ENCODE measurements around the gene TRUB1.

The TRUB1 gene

DNA sequence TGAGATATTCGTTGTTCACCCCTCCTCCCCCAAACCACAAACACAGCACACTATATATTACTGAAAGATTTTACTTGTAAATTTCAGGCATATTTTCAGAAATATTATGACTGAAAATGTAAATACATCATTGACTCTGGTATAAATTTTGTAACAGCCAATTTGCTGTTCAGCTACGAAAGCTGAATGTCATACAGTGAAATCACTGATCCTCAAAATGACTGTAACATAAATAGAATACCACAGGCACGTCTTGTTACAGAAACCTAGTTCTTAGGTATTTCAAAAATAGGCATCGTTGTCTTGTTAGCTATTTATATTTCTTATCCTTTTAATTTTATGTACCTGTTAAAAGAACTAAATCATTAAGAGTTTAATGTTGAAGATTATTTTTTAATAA is 15.1 kb downstream of the TRUB1 start:
- no CpG with 5 or more reads among the region's 4 CpGs for WGBS (ENCODE audit: extremely low coverage, insufficient coverage, low lambda C conversion rate)

DNA sequence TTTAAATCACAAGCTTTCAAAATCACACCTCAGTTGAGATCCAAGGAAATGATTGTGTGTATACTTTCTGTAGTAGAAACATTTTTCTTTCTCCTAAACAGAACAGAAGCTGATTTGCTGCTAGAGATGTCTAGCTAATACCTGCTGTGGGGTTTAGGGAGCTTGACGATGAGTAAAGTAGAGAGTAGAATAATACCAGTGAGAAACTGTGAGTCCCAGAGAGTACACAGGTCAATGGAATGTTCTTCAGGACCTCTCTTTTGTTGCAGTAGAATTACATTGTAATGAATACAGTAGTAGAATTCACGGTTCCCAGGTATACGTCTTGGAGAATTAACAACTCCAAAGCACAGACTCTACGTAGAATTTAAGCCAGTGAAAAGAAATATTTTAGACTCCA is 18.0 kb downstream of the TRUB1 start:
- H3K27ac ChIP-seq (ENCODE audit: low read depth, low read length), result no peak overlapping the region
- no peaks in the 10 kb centered on the region for H3K36me3 ChIP-seq (ENCODE audit: control insufficient read depth, insufficient read depth, low read length)

More for the DNA sequence above, 15.1 kb downstream of the TRUB1 start:
- no peak overlapping the region for H3K4me2 ChIP-seq (ENCODE audit: low read length)
- H3K18ac ChIP-seq (ENCODE audit: low read length), result no peak overlapping the region
- no peaks in the 10 kb centered on the region for H3K36me3 ChIP-seq (ENCODE audit: control insufficient read depth, insufficient read depth, low read length)
- H3K79me2 ChIP-seq (ENCODE audit: control insufficient read depth, insufficient read depth, low read length), result peaks cover 6% of the 10 kb centered on the region
- no peak overlapping the region for H2BK15ac ChIP-seq (replicated peaks; ENCODE audit: low read depth)
- H2BK5ac ChIP-seq (ENCODE audit: low read length), result no peak overlapping the region
- no peak overlapping the region for H3K4ac ChIP-seq (ENCODE audit: low read depth, low read length)
- no peaks in the 10 kb centered on the region for H3K4me1 ChIP-seq (ENCODE audit: control insufficient read depth, low read depth, low read length)
- no peak for DNase-seq
- no peak overlapping the region for H3K56ac ChIP-seq (ENCODE audit: low read length)
- no peak overlapping the region for H3K23ac ChIP-seq (ENCODE audit: low read length)
- peaks cover 4% of the 10 kb centered on the region for H3K79me1 ChIP-seq (ENCODE audit: low read length)
- H3K9ac ChIP-seq (ENCODE audit: low read length), result no peak overlapping the region
- H2AK5ac ChIP-seq (ENCODE audit: low read length), result no peak overlapping the region
- no peak overlapping the region for H4K5ac ChIP-seq (ENCODE audit: low read length)
- no peak overlapping the region for H3K4me3 ChIP-seq (ENCODE audit: low read length)
- H4K8ac ChIP-seq (ENCODE audit: low read depth, low read length), result no peak overlapping the region
- no peak overlapping the region for H3K27ac ChIP-seq (ENCODE audit: low read depth, low read length)
- no peak overlapping the region for H2BK120ac ChIP-seq (ENCODE audit: low read depth, low read length)
- no peaks in the 10 kb centered on the region for H3K27me3 ChIP-seq (ENCODE audit: insufficient read depth, low read length, poor library complexity)

DNA sequence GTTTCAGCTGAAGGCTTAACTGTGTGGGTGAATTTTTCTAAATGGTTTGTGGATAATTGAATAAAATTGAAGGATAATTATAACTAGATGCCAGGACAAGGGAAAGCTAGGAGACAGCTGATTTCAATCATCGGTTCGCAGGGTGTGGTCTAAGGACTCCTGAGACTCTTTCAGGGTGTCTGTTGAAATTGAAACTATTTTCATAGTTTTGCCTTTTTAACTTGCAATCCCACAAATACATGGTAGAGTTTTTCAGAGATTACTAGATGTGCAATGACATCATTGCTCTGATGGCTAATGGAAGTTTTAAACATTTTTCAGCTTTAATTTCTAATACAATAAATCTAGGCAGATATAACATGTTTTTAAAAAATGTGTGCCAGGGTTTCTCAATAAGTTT is 18.5 kb downstream of the TRUB1 start:
- no peak overlapping the region for H2BK5ac ChIP-seq (ENCODE audit: low read length)
- H3K23ac ChIP-seq (ENCODE audit: low read length), result no peak overlapping the region
- H3K18ac ChIP-seq (ENCODE audit: low read length), result no peak overlapping the region
- no peak for DNase-seq
- H3K4me1 ChIP-seq (ENCODE audit: control insufficient read depth, low read depth, low read length), result no peaks in the 10 kb centered on the region
- H3K27ac ChIP-seq (ENCODE audit: low read depth, low read length), result no peak overlapping the region
- H3K56ac ChIP-seq (ENCODE audit: low read length), result no peak overlapping the region
- no peak overlapping the region for H4K8ac ChIP-seq (ENCODE audit: low read depth, low read length)
- no peak overlapping the region for H3K4me2 ChIP-seq (ENCODE audit: low read length)
- H2AK5ac ChIP-seq (ENCODE audit: low read length), result no peak overlapping the region
- no peak overlapping the region for H2BK120ac ChIP-seq (ENCODE audit: low read depth, low read length)
- no peaks in the 10 kb centered on the region for H3K36me3 ChIP-seq (ENCODE audit: control insufficient read depth, insufficient read depth, low read length)
- H4K5ac ChIP-seq (ENCODE audit: low read length), result no peak overlapping the region
- no peak overlapping the region for H3K4me3 ChIP-seq (ENCODE audit: low read length)
- no peaks in the 10 kb centered on the region for H3K79me2 ChIP-seq (ENCODE audit: control insufficient read depth, insufficient read depth, low read length)
- no peaks in the 10 kb centered on the region for H3K27me3 ChIP-seq (ENCODE audit: insufficient read depth, low read length, poor library complexity)
- peaks cover 1% of the 10 kb centered on the region for H3K79me1 ChIP-seq (ENCODE audit: low read length)
- no peak overlapping the region for H2BK15ac ChIP-seq (replicated peaks; ENCODE audit: low read depth)
- no peak overlapping the region for H3K4ac ChIP-seq (ENCODE audit: low read depth, low read length)
- WGBS (ENCODE audit: extremely low coverage, insufficient coverage, low lambda C conversion rate), result no CpG with 5 or more reads among the region's 2 CpGs
- no peak overlapping the region for H3K9ac ChIP-seq (ENCODE audit: low read length)

More for the DNA sequence above, 18.0 kb downstream of the TRUB1 start:
- WGBS (ENCODE audit: extremely low coverage, insufficient coverage, low lambda C conversion rate), result no CpG with 5 or more reads among the region's 4 CpGs
- no peaks in the 10 kb centered on the region for H3K27me3 ChIP-seq (ENCODE audit: insufficient read depth, low read length, poor library complexity)
- no peak overlapping the region for H3K4me3 ChIP-seq (ENCODE audit: low read length)
- H3K79me1 ChIP-seq (ENCODE audit: low read length), result peaks cover 1% of the 10 kb centered on the region
- no peak overlapping the region for H3K18ac ChIP-seq (ENCODE audit: low read length)
- H3K9ac ChIP-seq (ENCODE audit: low read length), result no peak overlapping the region
- no peak overlapping the region for H3K56ac ChIP-seq (ENCODE audit: low read length)
- H3K4me1 ChIP-seq (ENCODE audit: control insufficient read depth, low read depth, low read length), result no peaks in the 10 kb centered on the region
- H2AK5ac ChIP-seq (ENCODE audit: low read length), result no peak overlapping the region
- H4K5ac ChIP-seq (ENCODE audit: low read length), result no peak overlapping the region
- no peak overlapping the region for H2BK5ac ChIP-seq (ENCODE audit: low read length)
- DNase-seq, result no peak
- no peak overlapping the region for H3K23ac ChIP-seq (ENCODE audit: low read length)
- H3K79me2 ChIP-seq (ENCODE audit: control insufficient read depth, insufficient read depth, low read length), result no peaks in the 10 kb centered on the region
- no peak overlapping the region for H2BK120ac ChIP-seq (ENCODE audit: low read depth, low read length)
- no peak overlapping the region for H3K4me2 ChIP-seq (ENCODE audit: low read length)
- no peak overlapping the region for H4K8ac ChIP-seq (ENCODE audit: low read depth, low read length)
- H2BK15ac ChIP-seq (replicated peaks; ENCODE audit: low read depth), result no peak overlapping the region
- H3K4ac ChIP-seq (ENCODE audit: low read depth, low read length), result no peak overlapping the region

DNA sequence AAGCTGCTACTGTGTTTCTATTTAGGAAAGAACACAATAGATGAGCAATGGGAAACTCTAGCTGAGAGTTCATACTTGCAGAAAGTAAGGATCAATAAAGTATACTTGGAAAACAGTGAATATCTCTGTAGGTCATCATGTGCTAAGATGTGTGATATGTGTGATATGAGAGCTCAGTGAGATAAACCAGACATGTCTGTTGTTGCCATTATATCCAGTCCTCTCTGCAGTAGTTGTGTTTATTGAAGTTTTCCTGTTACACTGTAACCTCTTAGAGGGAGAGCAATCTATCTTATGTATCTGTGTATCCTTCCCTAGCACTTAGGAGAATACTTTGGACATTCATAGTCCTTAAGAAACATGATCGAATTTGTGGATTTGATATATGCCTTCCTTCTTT is 19.1 kb downstream of the TRUB1 start:
- Histone ChIP-seq H3K4me2 (ENCODE audit: low read length) (no peak overlapping the region), H3K36me3 (ENCODE audit: control insufficient read depth, insufficient read depth, low read length) (no peaks in the 10 kb centered on the region), H3K27me3 (ENCODE audit: insufficient read depth, low read length, poor library complexity) (no peaks in the 10 kb centered on the region), H2BK120ac (ENCODE audit: low read depth, low read length) (no peak overlapping the region), H3K4ac (ENCODE audit: low read depth, low read length) (no peak overlapping the region), H4K5ac (ENCODE audit: low read length) (no peak overlapping the region), H3K4me3 (ENCODE audit: low read length) (no peak overlapping the region), H4K8ac (ENCODE audit: low read depth, low read length) (no peak overlapping the region), H3K18ac (ENCODE audit: low read length) (no peak overlapping the region), H2BK5ac (ENCODE audit: low read length) (no peak overlapping the region), H3K4me1 (ENCODE audit: control insufficient read depth, low read depth, low read length) (no peaks in the 10 kb centered on the region), H3K79me1 (ENCODE audit: low read length) (peaks cover 1% of the 10 kb centered on the region), H3K27ac (ENCODE audit: low read depth, low read length) (no peak overlapping the region), H2BK15ac (replicated peaks; ENCODE audit: low read depth) (no peak overlapping the region), H3K9ac (ENCODE audit: low read length) (no peak overlapping the region), H3K56ac (ENCODE audit: low read length) (no peak overlapping the region), H2AK5ac (ENCODE audit: low read length) (no peak overlapping the region), H3K79me2 (ENCODE audit: control insufficient read depth, insufficient read depth, low read length) (no peaks in the 10 kb centered on the region), H3K23ac (ENCODE audit: low read length) (no peak overlapping the region)
- no peak for DNase-seq
- no CpG with 5 or more reads among the region's 1 CpG for WGBS (ENCODE audit: extremely low coverage, insufficient coverage, low lambda C conversion rate)

DNA sequence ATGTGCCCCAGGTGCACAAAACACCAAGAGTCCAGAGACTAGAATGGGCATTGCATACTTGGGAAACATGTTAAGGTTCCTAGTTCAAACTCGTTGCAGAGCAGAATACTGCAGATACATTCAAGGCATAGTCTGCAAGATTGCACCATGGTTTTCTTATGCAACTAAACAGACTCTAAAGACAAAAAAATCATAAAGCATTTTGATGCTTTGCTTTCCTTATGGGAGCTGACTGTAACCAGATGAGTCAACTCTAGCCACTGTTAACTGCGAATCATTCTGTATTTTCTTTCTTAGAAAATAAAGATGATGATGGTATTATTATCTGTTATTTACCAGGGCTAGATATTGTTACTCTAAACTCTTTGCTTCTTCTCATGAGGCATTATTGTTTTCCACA is 19.7 kb downstream of the TRUB1 start:
- no CpG with 5 or more reads among the region's 2 CpGs for WGBS (ENCODE audit: extremely low coverage, insufficient coverage, low lambda C conversion rate)
- Histone ChIP-seq H3K36me3 (ENCODE audit: control insufficient read depth, insufficient read depth, low read length) (no peaks in the 10 kb centered on the region), H3K4me2 (ENCODE audit: low read length) (no peak overlapping the region)

DNA sequence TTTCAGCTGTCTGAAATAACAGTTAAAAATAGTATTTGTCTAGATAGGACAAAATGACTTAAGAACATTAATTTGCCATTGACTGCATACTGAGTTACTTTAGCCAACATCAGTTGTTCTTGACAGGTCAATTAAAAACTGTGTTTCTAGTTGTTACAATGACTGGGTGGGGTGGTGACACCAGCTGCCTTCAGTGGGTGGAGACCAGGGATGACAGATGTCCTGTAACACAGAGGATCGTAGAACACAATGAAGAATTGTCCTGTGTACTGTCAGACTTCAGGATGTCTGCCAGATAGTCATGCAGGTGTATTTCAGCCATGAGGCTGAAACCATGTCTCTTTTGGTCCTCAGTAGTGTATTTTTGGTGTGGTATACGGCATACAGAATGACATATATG is 24.4 kb downstream of the TRUB1 start:
- H3K9ac ChIP-seq (ENCODE audit: low read length), result no peak overlapping the region
- no peak overlapping the region for H3K4ac ChIP-seq (ENCODE audit: low read depth, low read length)
- no peak overlapping the region for H3K4me3 ChIP-seq (ENCODE audit: low read length)
- no CpG with 5 or more reads among the region's 2 CpGs for WGBS (ENCODE audit: extremely low coverage, insufficient coverage, low lambda C conversion rate)
- H2BK120ac ChIP-seq (ENCODE audit: low read depth, low read length), result no peak overlapping the region
- no peaks in the 10 kb centered on the region for H3K79me1 ChIP-seq (ENCODE audit: low read length)
- H3K23ac ChIP-seq (ENCODE audit: low read length), result no peak overlapping the region
- H3K4me1 ChIP-seq (ENCODE audit: control insufficient read depth, low read depth, low read length), result no peaks in the 10 kb centered on the region
- DNase-seq, result no peak
- H2AK5ac ChIP-seq (ENCODE audit: low read length), result no peak overlapping the region
- no peak overlapping the region for H2BK15ac ChIP-seq (replicated peaks; ENCODE audit: low read depth)
- H3K18ac ChIP-seq (ENCODE audit: low read length), result no peak overlapping the region
- H3K36me3 ChIP-seq (ENCODE audit: control insufficient read depth, insufficient read depth, low read length), result no peaks in the 10 kb centered on the region
- no peak overlapping the region for H4K8ac ChIP-seq (ENCODE audit: low read depth, low read length)
- no peak overlapping the region for H2BK5ac ChIP-seq (ENCODE audit: low read length)
- no peak overlapping the region for H3K56ac ChIP-seq (ENCODE audit: low read length)
- peaks cover 2% of the 10 kb centered on the region for H3K79me2 ChIP-seq (ENCODE audit: control insufficient read depth, insufficient read depth, low read length)
- no peaks in the 10 kb centered on the region for H3K27me3 ChIP-seq (ENCODE audit: insufficient read depth, low read length, poor library complexity)
- no peak overlapping the region for H3K27ac ChIP-seq (ENCODE audit: low read depth, low read length)
- H4K5ac ChIP-seq (ENCODE audit: low read length), result no peak overlapping the region
- no peak overlapping the region for H3K4me2 ChIP-seq (ENCODE audit: low read length)

More for the DNA sequence above, 19.7 kb downstream of the TRUB1 start:
- no peak overlapping the region for H4K8ac ChIP-seq (ENCODE audit: low read depth, low read length)
- H3K79me1 ChIP-seq (ENCODE audit: low read length), result peaks cover 1% of the 10 kb centered on the region
- H4K5ac ChIP-seq (ENCODE audit: low read length), result no peak overlapping the region
- H3K4me3 ChIP-seq (ENCODE audit: low read length), result no peak overlapping the region
- no peak overlapping the region for H2BK120ac ChIP-seq (ENCODE audit: low read depth, low read length)
- no peak overlapping the region for H3K18ac ChIP-seq (ENCODE audit: low read length)
- DNase-seq, result no peak
- H3K56ac ChIP-seq (ENCODE audit: low read length), result no peak overlapping the region
- H3K4me1 ChIP-seq (ENCODE audit: control insufficient read depth, low read depth, low read length), result no peaks in the 10 kb centered on the region
- no peak overlapping the region for H3K23ac ChIP-seq (ENCODE audit: low read length)
- H3K4ac ChIP-seq (ENCODE audit: low read depth, low read length), result no peak overlapping the region
- no peak overlapping the region for H3K9ac ChIP-seq (ENCODE audit: low read length)
- no peaks in the 10 kb centered on the region for H3K27me3 ChIP-seq (ENCODE audit: insufficient read depth, low read length, poor library complexity)
- H3K27ac ChIP-seq (ENCODE audit: low read depth, low read length), result no peak overlapping the region
- H2AK5ac ChIP-seq (ENCODE audit: low read length), result no peak overlapping the region
- H2BK5ac ChIP-seq (ENCODE audit: low read length), result no peak overlapping the region
- H3K79me2 ChIP-seq (ENCODE audit: control insufficient read depth, insufficient read depth, low read length), result no peaks in the 10 kb centered on the region
- H2BK15ac ChIP-seq (replicated peaks; ENCODE audit: low read depth), result no peak overlapping the region

Measured in mesendoderm (in vitro differentiated cells).